HL-60 (cell line): Measurements from ENCODE around the gene SETD7.

ENCODE experiments used
- DNase-seq, 2 experiments: peaks; one replicate each; pipeline ENCODE4 v3.0.0-alpha.2; 2010 to 2020; ENCODE audit warnings: low read depth in 1 of 2, low spot score in 1 of 2
- H3K27ac ChIP-seq: fragments of 250-450 bp; sonication (Bioruptor Pico); replicated peaks from 2 replicates; pipeline ENCODE4 v1.5.1; 2020; ENCODE audit warnings: mild to moderate bottlenecking, moderate library complexity
- H3K27me3 ChIP-seq: fragments of 250-450 bp; sonication (Bioruptor Pico); 2 replicates; pipeline ENCODE4 v1.5.1; 2021; ENCODE audit warnings: mild to moderate bottlenecking, moderate library complexity; ENCODE audit not compliant: insufficient read depth, poor library complexity, severe bottlenecking
- H3K4me3 ChIP-seq: replicated peaks from 2 replicates; pipeline ENCODE4 v1.5.1; 2011; ENCODE audit warnings: mild to moderate bottlenecking, control low read depth, low read length; ENCODE audit not compliant: insufficient read depth
- CTCF ChIP-seq: IDR thresholded peaks from one replicate; pipeline ENCODE4 v1.5.1; 2011; ENCODE audit warnings: low read length, control low read depth, inconsistent platforms; ENCODE audit not compliant: insufficient read depth
- GABPA ChIP-seq: IDR thresholded peaks from 2 replicates; pipeline ENCODE4 v1.6.1; 2012; ENCODE audit warnings: low read depth
- POLR2AphosphoS5 ChIP-seq: IDR thresholded peaks from 2 replicates; pipeline ENCODE4 v1.6.1; 2012; ENCODE audit warnings: low read depth
- REST ChIP-seq: IDR thresholded peaks from 2 replicates; pipeline ENCODE4 v1.6.1; 2012; ENCODE audit warnings: low read depth; ENCODE audit not compliant: insufficient replicate concordance
- SPI1 ChIP-seq: IDR thresholded peaks from 2 replicates; pipeline ENCODE4 v1.6.1; 2012; ENCODE audit warnings: low read depth, mild to moderate bottlenecking, borderline replicate concordance

The SETD7 gene

DNA sequence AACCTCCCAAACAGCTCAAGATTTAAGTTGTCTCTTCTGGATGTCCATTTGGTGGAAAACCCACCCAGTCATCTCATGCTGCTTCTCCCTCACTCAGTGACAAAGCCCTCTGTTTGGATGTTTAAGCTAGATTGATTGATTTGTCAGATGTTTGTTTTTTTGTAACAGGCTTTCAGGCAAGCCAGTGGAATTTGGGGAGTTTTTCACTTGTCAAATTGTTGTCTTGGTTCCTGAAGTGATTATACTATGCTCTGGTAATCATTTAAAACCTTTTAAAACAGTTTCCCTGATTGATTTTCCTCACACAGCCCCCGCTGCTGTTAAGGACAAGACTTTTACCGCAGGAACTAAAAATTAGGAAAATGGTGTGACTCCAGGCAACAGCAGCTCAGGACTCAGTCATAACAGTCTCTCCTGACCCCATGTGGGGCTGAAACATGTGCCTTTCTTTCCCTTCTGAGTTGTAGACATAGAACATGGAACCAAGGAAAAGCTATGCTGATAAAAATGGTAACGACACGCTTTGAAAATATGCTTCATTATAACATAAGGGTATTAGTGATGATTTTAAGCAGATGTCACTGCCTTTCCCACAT is 40.8 kb upstream of the SETD7 start:
- Histone ChIP-seq H3K27me3 (peaks cover 2% of the 10 kb centered on the region), H3K4me3 (no peak overlapping the region), H3K27ac (no peak overlapping the region)
- TF ChIP-seq GABPA (no peak), CTCF (no peak)
- DNase-seq: no peak

DNA sequence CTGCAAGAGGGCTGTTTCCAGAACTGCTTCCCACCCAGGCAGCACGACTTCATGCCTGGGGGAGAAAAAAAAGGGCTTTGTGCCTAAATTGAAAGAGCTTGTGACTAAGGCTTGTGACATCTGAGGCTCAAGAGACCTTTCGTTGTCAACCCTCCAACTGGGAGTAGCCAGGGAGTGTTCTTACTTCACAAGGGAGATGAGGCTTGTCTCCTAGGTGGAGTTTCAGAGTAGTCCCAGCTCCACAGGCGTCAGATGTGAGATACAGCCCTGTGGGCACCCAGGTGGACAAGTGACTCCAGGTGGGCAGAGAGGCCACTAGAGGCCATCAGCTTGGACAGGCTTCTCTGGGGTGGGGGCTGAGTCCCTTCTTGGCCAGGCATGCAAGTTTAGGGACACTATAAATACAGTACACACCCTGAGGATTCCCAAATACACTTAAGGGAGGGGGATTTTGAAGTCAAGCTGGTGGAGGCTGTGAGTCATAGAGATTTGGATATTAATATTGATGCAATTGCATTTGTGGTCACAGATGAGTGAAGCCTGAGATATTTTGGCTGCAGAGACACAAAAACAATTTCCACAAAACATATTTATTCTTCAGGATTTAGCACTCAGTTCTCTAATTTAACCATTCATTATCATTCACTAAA is 40.1 kb upstream of the SETD7 start:
- H3K4me3 ChIP-seq: no peak overlapping the region
- TF ChIP-seq GABPA (no peak), POLR2AphosphoS5 (no peak), CTCF (no peak), SPI1 (no peak), REST (no peak)
- peaks cover 2% of the 10 kb centered on the region for H3K27me3 ChIP-seq
- DNase-seq: no peak
- no peak overlapping the region for H3K27ac ChIP-seq

DNA sequence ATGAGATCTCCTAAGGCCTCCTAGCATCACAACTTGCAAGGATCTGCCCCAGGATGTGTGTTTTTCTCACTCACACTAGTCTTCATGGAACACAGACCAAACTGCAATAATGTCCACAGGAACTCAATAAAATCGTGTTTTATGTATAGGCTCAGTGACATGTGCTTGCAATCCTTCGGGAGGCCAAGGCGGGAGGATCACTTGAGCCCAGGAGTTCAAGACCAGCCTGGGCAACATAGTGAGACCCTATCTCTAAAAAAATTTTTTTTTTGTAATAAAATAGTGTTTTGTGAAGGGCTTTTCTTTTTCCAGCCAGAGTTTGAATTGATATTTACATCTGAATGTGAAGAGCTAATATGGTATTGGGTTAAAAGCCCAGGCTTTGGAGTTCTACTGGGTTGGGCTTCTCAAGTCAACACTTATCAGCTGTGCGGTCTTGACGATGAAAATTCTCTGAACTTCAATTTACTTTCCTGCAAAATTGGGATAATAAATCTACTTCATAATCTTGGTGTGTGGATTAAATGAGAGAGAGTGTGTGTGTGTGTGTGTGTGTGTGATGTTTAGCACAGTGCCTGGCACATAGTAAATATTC is 38.7 kb upstream of the SETD7 start:
- peaks cover 2% of the 10 kb centered on the region for H3K27me3 ChIP-seq
- no peak overlapping the region for H3K27ac ChIP-seq
- no peak for TF ChIP-seq POLR2AphosphoS5
- no peak for TF ChIP-seq SPI1
- TF ChIP-seq REST: no peak
- no peak for TF ChIP-seq GABPA
- TF ChIP-seq CTCF: no peak
- no peak overlapping the region for H3K4me3 ChIP-seq
- no peak for DNase-seq
